GM12878 (cell line): ENCODE results near the gene CD3E. TPM values are rescaled to one million over a fixed set of nuclear protein-coding genes. Genes with fewer than 3 reads are reported as not detected.

Experiments used
- ATAC-seq: fragments of 200-7000 bp; cut with Tn5 transposase; 3 replicates; pipeline ENCODE4 v1.9.1; 2020; ENCODE audit warnings: mild to moderate bottlenecking, moderate library complexity
- BruUV-seq: library from RNA; stranded (reverse); fragments of 400-500 nt; replicated peaks from 2 replicates; lab custom pipeline; 2021; lab: Mats Ljungman, UMichigan
- CTCF ChIA-PET: fragments of 300-600 bp; sonication (Branson Sonifier 250); formaldehyde crosslinking; extraction: SDS; loops from one replicate; lab custom pipeline; 2021; ENCODE audit warnings: inconsistent platforms; lab: Yijun Ruan, JAX
- POLR2A ChIA-PET: fragments of 350-600 bp; formaldehyde crosslinking; extraction: SDS; loops from one replicate; lab custom pipeline; 2021; ENCODE audit warnings: inconsistent platforms; lab: Charles Lee
- RAD21 ChIA-PET: fragments of 300-600 bp; sonication (Branson Sonifier 250); formaldehyde crosslinking; loops from one replicate; lab custom pipeline; 2023; ENCODE audit warnings: antibody characterized with exemption; ENCODE audit not compliant: unreplicated experiment; lab: Charles Lee
- SMC1A ChIA-PET: fragments of 300-600 bp; sonication (Branson Sonifier 250); formaldehyde crosslinking; loops from one replicate; lab custom pipeline; 2023; ENCODE audit not compliant: unreplicated experiment, uncharacterized antibody; lab: Charles Lee
- DNase-seq: peaks from one replicate; pipeline ENCODE4 v3.0.0-alpha.2; 2011; ENCODE audit warnings: low read depth, low spot score
- FAIRE-seq: peaks from 3 replicates; lab custom pipeline; 2011; peaks lifted over from hg19 to GRCh38; lab: Jason Lieb, UNC
- H2AFZ ChIP-seq: 2 replicates; pipeline ENCODE4 v1.6.0; 2011; ENCODE audit warnings: low read depth, low read length, control low read depth; ENCODE audit not compliant: control insufficient read depth
- H3K27ac ChIP-seq: 2 replicates; pipeline ENCODE4 v1.5.1; 2011; ENCODE audit warnings: control low read depth; ENCODE audit not compliant: control insufficient read depth, insufficient read depth
- H3K27me3 ChIP-seq, 2 experiments: replicated peaks in 1 of 2; 2 replicates each; pipeline versions ENCODE4 v1.6.0 to v1.6.1; 2011; ENCODE audit warnings: low read length in 1 of 2; ENCODE audit not compliant: control insufficient read depth in 2 of 2, insufficient read depth in 2 of 2
- H3K36me3 ChIP-seq, 2 experiments: 2 replicates each; pipeline ENCODE4 v1.5.1; 2011; ENCODE audit warnings: low read length in 1 of 2; ENCODE audit not compliant: control insufficient read depth in 2 of 2, insufficient read depth in 2 of 2
- H3K4me1 ChIP-seq: 2 replicates; pipeline ENCODE4 v1.6.1; 2011; ENCODE audit warnings: mild to moderate bottlenecking, low read length, moderate library complexity, mixed read lengths; ENCODE audit not compliant: control insufficient read depth, insufficient read depth
- H3K4me2 ChIP-seq: 2 replicates; pipeline ENCODE4 v1.6.0; 2011; ENCODE audit warnings: control low read depth; ENCODE audit not compliant: control insufficient read depth, insufficient read depth
- H3K4me3 ChIP-seq: fragments of 200-600 bp; sonication (generic); 2 replicates; pipeline ENCODE4 v1.5.1; 2016
- H3K79me2 ChIP-seq: 2 replicates; pipeline ENCODE4 v1.6.0; 2011; ENCODE audit warnings: low read length; ENCODE audit not compliant: control insufficient read depth, insufficient read depth
- H3K9ac ChIP-seq: 2 replicates; pipeline ENCODE4 v1.8.0; 2011; ENCODE audit warnings: low read length, control low read depth, mixed read lengths; ENCODE audit not compliant: control insufficient read depth, insufficient read depth
- H3K9me3 ChIP-seq: replicated peaks from 3 replicates; pipeline ENCODE4 v1.5.1; 2011; ENCODE audit warnings: mild to moderate bottlenecking, low read length; ENCODE audit not compliant: control insufficient read depth, insufficient read depth
- H4K20me1 ChIP-seq: 2 replicates; pipeline ENCODE4 v1.6.0; 2011; ENCODE audit not compliant: control insufficient read depth, insufficient read depth
- BRCA1 ChIP-seq: IDR thresholded peaks from 2 replicates; pipeline ENCODE4 v1.6.1; 2011; ENCODE audit warnings: low read depth, low read length, improper control_type of control experiment
- CBX5 ChIP-seq: sonication (generic); IDR thresholded peaks from 2 replicates; pipeline ENCODE4 v1.6.1; 2016; ENCODE audit warnings: low read depth, moderate library complexity, mild to moderate bottlenecking, inconsistent platforms
- CHD4 ChIP-seq: fragments of 200-600 bp; sonication (generic); IDR thresholded peaks from 2 replicates; pipeline ENCODE4 v1.6.1; 2016; ENCODE audit warnings: mild to moderate bottlenecking
- HDGF ChIP-seq: fragments of 450-650 bp; IDR thresholded peaks from 2 replicates; pipeline ENCODE4 v1.6.1; 2016; ENCODE audit warnings: antibody characterized with exemption
- MTA3 ChIP-seq: IDR thresholded peaks from 2 replicates; pipeline ENCODE4 v1.6.1; 2012; ENCODE audit warnings: low read length, inconsistent platforms, borderline replicate concordance
- MYB ChIP-seq: fragments of 150-350 bp; IDR thresholded peaks from 2 replicates; pipeline ENCODE4 v1.6.1; 2014; ENCODE audit warnings: mild to moderate bottlenecking, low read depth, low read length, borderline replicate concordance
- NFIC ChIP-seq: IDR thresholded peaks from 2 replicates; pipeline ENCODE4 v1.6.1; 2012; ENCODE audit warnings: low read depth, mild to moderate bottlenecking, inconsistent platforms, low read length, moderate library complexity
- POLR2AphosphoS5 ChIP-seq: IDR thresholded peaks from 2 replicates; pipeline ENCODE4 v1.6.1; 2011; ENCODE audit warnings: mild to moderate bottlenecking, low read length, inconsistent platforms
- RB1 ChIP-seq: fragments of 450-650 bp; formaldehyde crosslinking; IDR thresholded peaks from 2 replicates; pipeline ENCODE4 v1.6.1; 2017; ENCODE audit warnings: mild to moderate bottlenecking, borderline replicate concordance
- SREBF1 ChIP-seq: IDR thresholded peaks from 2 replicates; pipeline ENCODE4 v1.6.1; 2012; ENCODE audit warnings: mild to moderate bottlenecking, low read length
- SRF ChIP-seq, 2 experiments: IDR thresholded peaks; 2 replicates each; pipeline ENCODE4 v1.6.1; 2011; ENCODE audit warnings: low read depth in 2 of 2, low read length in 2 of 2, mild to moderate bottlenecking in 1 of 2, moderate library complexity in 1 of 2
- TBL1XR1 ChIP-seq: IDR thresholded peaks from 2 replicates; pipeline ENCODE4 v1.6.1; 2012; ENCODE audit warnings: low read depth, low read length, improper control_type of control experiment
- TCF7 ChIP-seq: IDR thresholded peaks from 2 replicates; pipeline ENCODE4 v1.6.1; 2014; ENCODE audit warnings: antibody characterized with exemption, borderline replicate concordance
- ZNF24 ChIP-seq: fragments of 450-650 bp; IDR thresholded peaks from 2 replicates; pipeline ENCODE4 v1.6.1; 2017; ENCODE audit warnings: antibody characterized with exemption, mild to moderate bottlenecking
- ZNF687 ChIP-seq: fragments of 450-650 bp; IDR thresholded peaks from 2 replicates; pipeline ENCODE4 v1.6.1; 2017; ENCODE audit warnings: mild to moderate bottlenecking, moderate library complexity
- WGBS: methylation state at CpG from one replicate; pipeline ENCODE4 v1.1.6; 2016; ENCODE audit warnings: low lambda C conversion rate; ENCODE audit not compliant: insufficient replicate concordance, insufficient coverage; ENCODE audit errors: missing lambda C conversion rate; 5-methylcytosine and 5-hydroxymethylcytosine counted together
- in situ Hi-C: fragments of 300-500 bp; cut with MboI; formaldehyde crosslinking; loops from 9 replicates; pipeline ENCODE4 v1.14.3; 2018; ENCODE audit warnings: mixed read lengths
- intact Hi-C: fragments of 100-400 bp; cut with micrococcal nuclease; formaldehyde crosslinking; loops from one replicate; pipeline ENCODE4 v1.14.2; 2022; ENCODE audit not compliant: unreplicated experiment
- polyA plus RNA-seq, 11 experiments: library from polyadenylated mRNA; depleted of rRNA in 4 of 11; unstranded in 6 of 11; stranded (reverse) in 5 of 11; fragments of >200 nt; fragmentation: Nextera tagmentation in 4 of 11; fragmentation: Illumina TruSeq in 1 of 11; extraction: Ambion mirVana in 4 of 11; extraction: Trizol in 1 of 11; gene quantifications; 1 replicate in 1 of 11; 2 replicates in 10 of 11; pipeline versions ENCODE4 v1.2.1 to v1.2.3, GENCODE V29; 2011 to 2016; ENCODE audit warnings: inconsistent platforms in 2 of 11, missing spikeins in 2 of 11, low read depth in 1 of 11
- total RNA-seq, 4 experiments: library from RNA; depleted of rRNA in 3 of 4; stranded (reverse); fragments of >200 nt in 3 of 4; fragmentation: Illumina TruSeq in 1 of 4; extraction: Trizol in 1 of 4; gene quantifications; 2 replicates each; pipeline versions ENCODE4 v1.2.1 to v1.2.3, GENCODE V29; 2013 to 2021

CD3E gene
- total and polyA plus RNA-seq, 10 of the 15 experiments (the other 5 are each of a cell fraction or from before 2014, with no cell fraction given), result 0.10 to 17.3 (median 3.8) TPM

DNA sequence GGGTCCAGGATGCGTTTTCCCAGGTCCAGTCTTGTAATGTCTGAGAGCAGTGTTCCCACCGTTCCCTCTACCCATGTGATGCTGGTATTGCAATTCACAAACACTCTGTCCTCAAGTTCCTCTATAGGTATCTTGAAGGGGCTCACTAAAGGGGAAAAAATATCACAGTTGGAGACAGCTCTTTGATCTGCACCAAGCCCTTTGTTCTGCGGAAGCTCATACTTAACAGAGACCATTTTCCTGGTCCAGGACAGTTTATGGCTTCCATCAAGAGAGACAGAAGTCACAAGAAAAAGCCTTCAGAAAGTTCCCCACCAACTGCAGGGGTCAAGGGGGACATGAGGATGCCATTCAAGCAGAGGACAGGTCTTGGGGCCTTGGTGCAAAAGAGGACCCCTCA, 35.9 kb downstream of the CD3E start:
- DNase-seq, result no peak
- H3K4me1 ChIP-seq, result no peaks in the 10 kb centered on the region
- no peak for FAIRE-seq
- no peak overlapping the region for H3K4me3 ChIP-seq
- ChIA-PET RAD21 (no interaction called here), CTCF (interaction anchor here (1.5 to 3.6 kb wide), 4 partner anchors 11 to 142 kb away, joined by 3 to 17 read pairs (median 6); no protein-coding TSS in a partner anchor), POLR2A (no interaction called here), SMC1A (no interaction called here)
- no peak overlapping the region for H3K4me2 ChIP-seq
- no peak overlapping the region for H2AFZ ChIP-seq
- ATAC-seq, result no peak
- no peaks in the 10 kb centered on the region for H3K27me3 ChIP-seq
- H3K9ac ChIP-seq, result no peak overlapping the region
- H3K9me3 ChIP-seq, result no peaks in the 10 kb centered on the region
- no TSS peak for BruUV-seq
- WGBS, result 35% methylated on average over 3 of the region's 3 CpGs
- in situ Hi-C loops (no loop called here), intact Hi-C loops (no loop called here)
- no peaks in the 10 kb centered on the region for H3K79me2 ChIP-seq
- no peaks in the 10 kb centered on the region for H4K20me1 ChIP-seq
- no peaks in the 10 kb centered on the region for H3K36me3 ChIP-seq
- TF ChIP-seq NFIC (no peak), RB1 (no peak), ZNF687 (no peak), ZNF24 (no peak), MYB (no peak), BRCA1 (no peak), TCF7 (no peak), HDGF (no peak), MTA3 (no peak), POLR2AphosphoS5 (no peak), TBL1XR1 (no peak), SRF (IDR thresholded peaks at IDR 0.05; ENCODE audit: low read depth in 2 of 2, low read length in 2 of 2) (no peak), CBX5 (no peak), SREBF1 (no peak), CHD4 (no peak)
- no peak overlapping the region for H3K27ac ChIP-seq
